HG02852 (cell line): ENCODE measurements around the gene TGFB3.

Experiments used
- ATAC-seq: cut with Tn5 transposase; IDR thresholded peaks from one replicate; pipeline ENCODE4 v1.9.1; 2021; ENCODE audit warnings: mild to moderate bottlenecking, moderate library complexity; ENCODE audit not compliant: unreplicated experiment

Gene TGFB3

GRCh38 chr14:75910048-75910447, 71.7 kb downstream of the TGFB3 start:
- no peak for ATAC-seq

- no peak for ATAC-seq
Observed at GRCh38 chr14:75909630-75910029, 72.2 kb downstream of the TGFB3 start.
